MCF 10A (cell line): ENCODE data around the gene ARHGAP10. TPM values are rescaled to one million over a fixed set of nuclear protein-coding genes. Genes with fewer than 3 reads are reported as not detected.
A peak's percentile ranks its signal among the peaks of the same experiment; 100 is the strongest.

Experiments used
- BruUV-seq: library from RNA; stranded (reverse); fragments of 400-500 nt; replicated peaks from 2 replicates; lab custom pipeline; 2021; lab: Mats Ljungman, UMichigan
- CTCF ChIA-PET: fragments of 300-600 bp; sonication (Branson Sonifier 250); formaldehyde crosslinking; extraction: SDS; loops from one replicate; lab custom pipeline; 2021; ENCODE audit warnings: antibody characterized with exemption, inconsistent platforms; lab: Yijun Ruan, JAX
- POLR2A ChIA-PET: fragments of 300-600, 350-650 bp; sonication (Branson Sonifier 250); formaldehyde crosslinking; extraction: SDS; loops from one replicate; lab custom pipeline; 2020; ENCODE audit warnings: antibody characterized with exemption, inconsistent platforms; lab: Yijun Ruan, JAX
- DNase-seq: peaks from one replicate; pipeline ENCODE4 v3.0.0-alpha.2; 2018; ENCODE audit not compliant: unreplicated experiment
- H3K27ac Mint-ChIP-seq: one replicate; pipeline ENCODE4 v1.8.0; 2022; ENCODE audit warnings: mild to moderate bottlenecking, low read depth, mixed read lengths; ENCODE audit not compliant: unreplicated experiment
- H3K27me3 Mint-ChIP-seq: one replicate; pipeline ENCODE4 v1.8.0; 2022; ENCODE audit warnings: mixed read lengths; ENCODE audit not compliant: insufficient read depth, unreplicated experiment
- H3K36me3 Mint-ChIP-seq: one replicate; pipeline ENCODE4 v1.8.0; 2022; ENCODE audit warnings: mild to moderate bottlenecking, moderate library complexity, mixed read lengths; ENCODE audit not compliant: insufficient read depth, unreplicated experiment
- H3K4me1 Mint-ChIP-seq: one replicate; pipeline ENCODE4 v1.8.0; 2022; ENCODE audit warnings: mixed read lengths; ENCODE audit not compliant: insufficient read depth, unreplicated experiment
- H3K4me3 Mint-ChIP-seq: one replicate; pipeline ENCODE4 v1.8.0; 2022; ENCODE audit warnings: mild to moderate bottlenecking, moderate library complexity, mixed read lengths; ENCODE audit not compliant: unreplicated experiment
- H3K9me3 Mint-ChIP-seq: one replicate; pipeline ENCODE4 v1.8.0; 2022; ENCODE audit warnings: mixed read lengths; ENCODE audit not compliant: unreplicated experiment
- intact Hi-C: fragments of 100-400 bp; cut with micrococcal nuclease; formaldehyde crosslinking; loops from 2 replicates; pipeline ENCODE4 v1.14.1; 2022
- total RNA-seq: library from RNA; stranded (reverse); gene quantifications from 2 replicates; pipeline ENCODE4 v1.2.3, GENCODE V29; 2022
- TF ChIP-seq, protein P1 (sequence below): fragments of 200-600 bp; IDR thresholded peaks from one replicate; pipeline ENCODE4 v1.8.0; 2022; ENCODE audit warnings: antibody characterized with exemption, mild to moderate bottlenecking; ENCODE audit not compliant: unreplicated experiment

ARHGAP10 gene
- total RNA-seq, 1 experiment from 2014 or later = 22.4 TPM

DNA sequence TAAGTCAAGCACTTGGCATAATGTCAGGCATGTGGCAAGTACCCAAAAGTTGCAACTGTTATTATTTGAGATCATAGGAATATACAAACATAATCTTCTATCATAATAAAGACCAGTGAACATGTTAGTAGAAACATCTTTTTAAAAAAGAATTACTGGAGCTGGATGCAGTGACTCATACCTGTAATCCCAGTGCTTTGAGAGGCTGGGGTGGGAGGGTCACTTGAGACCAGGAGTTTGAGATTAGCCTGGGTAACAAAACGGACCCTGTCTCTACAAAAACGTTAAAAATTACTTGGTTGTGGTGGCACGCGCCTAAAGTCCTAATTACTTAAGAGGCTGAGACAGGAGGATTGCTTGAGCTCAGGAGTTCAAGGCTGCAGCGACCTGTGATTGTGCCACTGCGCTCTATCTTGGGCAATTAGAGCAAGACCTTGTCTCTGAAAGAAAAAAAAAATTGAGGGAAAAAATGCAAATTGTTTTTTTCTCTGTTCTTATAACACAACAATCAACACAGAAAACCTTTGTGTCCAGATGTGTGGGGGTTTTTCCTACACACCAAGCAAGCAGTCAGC lies 284.3 kb downstream of the ARHGAP10 start:
- DNase-seq = no peak
- CTCF ChIA-PET = interaction anchor here (0.8 to 0.9 kb wide), 2 partner anchors 44 to 143 kb away, joined by 3 read pairs; no protein-coding TSS in a partner anchor
- Mint-ChIP-seq H3K27ac (no peak overlapping the region), H3K36me3 (peaks cover 12% of the 10 kb centered on the region), H3K27me3 (no peaks in the 10 kb centered on the region), H3K9me3 (no peaks in the 10 kb centered on the region), H3K4me3 (no peak overlapping the region), H3K4me1 (peaks cover 10% of the 10 kb centered on the region)
- intact Hi-C loops = no loop called here
- no TSS peak for BruUV-seq
- TF ChIP-seq, protein P1, sequence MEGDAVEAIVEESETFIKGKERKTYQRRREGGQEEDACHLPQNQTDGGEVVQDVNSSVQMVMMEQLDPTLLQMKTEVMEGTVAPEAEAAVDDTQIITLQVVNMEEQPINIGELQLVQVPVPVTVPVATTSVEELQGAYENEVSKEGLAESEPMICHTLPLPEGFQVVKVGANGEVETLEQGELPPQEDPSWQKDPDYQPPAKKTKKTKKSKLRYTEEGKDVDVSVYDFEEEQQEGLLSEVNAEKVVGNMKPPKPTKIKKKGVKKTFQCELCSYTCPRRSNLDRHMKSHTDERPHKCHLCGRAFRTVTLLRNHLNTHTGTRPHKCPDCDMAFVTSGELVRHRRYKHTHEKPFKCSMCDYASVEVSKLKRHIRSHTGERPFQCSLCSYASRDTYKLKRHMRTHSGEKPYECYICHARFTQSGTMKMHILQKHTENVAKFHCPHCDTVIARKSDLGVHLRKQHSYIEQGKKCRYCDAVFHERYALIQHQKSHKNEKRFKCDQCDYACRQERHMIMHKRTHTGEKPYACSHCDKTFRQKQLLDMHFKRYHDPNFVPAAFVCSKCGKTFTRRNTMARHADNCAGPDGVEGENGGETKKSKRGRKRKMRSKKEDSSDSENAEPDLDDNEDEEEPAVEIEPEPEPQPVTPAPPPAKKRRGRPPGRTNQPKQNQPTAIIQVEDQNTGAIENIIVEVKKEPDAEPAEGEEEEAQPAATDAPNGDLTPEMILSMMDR = no peak
- POLR2A ChIA-PET = interaction anchor here (0.7 to 2.7 kb wide), 2 partner anchors 9 to 11 kb away, joined by 3 to 7 read pairs; no protein-coding TSS in a partner anchor

- peak; percentile 21 for DNase-seq
- H3K27ac Mint-ChIP-seq = no peak overlapping the region
- ChIA-PET POLR2A (interaction anchor here (2.7 kb wide), 1 partner anchor 11 kb away, joined by 7 read pairs; no protein-coding TSS in a partner anchor), CTCF (interaction anchor here (1.3 kb wide), 1 partner anchor 34 kb away, joined by 5 read pairs; no protein-coding TSS in a partner anchor)
- H3K4me1 Mint-ChIP-seq = peaks cover 10% of the 10 kb centered on the region
- intact Hi-C loops = no loop called here
- H3K9me3 Mint-ChIP-seq = no peaks in the 10 kb centered on the region
- BruUV-seq = no TSS peak
- peaks cover 5% of the 10 kb centered on the region for H3K36me3 Mint-ChIP-seq
- no peak overlapping the region for H3K4me3 Mint-ChIP-seq
- H3K27me3 Mint-ChIP-seq = no peaks in the 10 kb centered on the region
- TF ChIP-seq, protein P1 = no peak
These were observed 285.9 kb downstream of the ARHGAP10 start for GRCh38 chr4:148017801-148018200.

GRCh38 chr4:148021686-148022085 lies 289.8 kb downstream of the ARHGAP10 start:
- H3K4me3 Mint-ChIP-seq = no peak overlapping the region
- POLR2A ChIA-PET = no interaction called here
- TF ChIP-seq, protein P1 = no peak
- intact Hi-C loops = no loop called here
- H3K27ac Mint-ChIP-seq = no peak overlapping the region
- DNase-seq = no peak
- no peaks in the 10 kb centered on the region for H3K27me3 Mint-ChIP-seq
- no TSS peak for BruUV-seq
- peaks cover 5% of the 10 kb centered on the region for H3K36me3 Mint-ChIP-seq
- CTCF ChIA-PET = interaction anchor here (0.6 kb wide), 1 partner anchor 1765 kb away, joined by 3 read pairs; no protein-coding TSS in a partner anchor
- peaks cover 10% of the 10 kb centered on the region for H3K4me1 Mint-ChIP-seq
- H3K9me3 Mint-ChIP-seq = no peaks in the 10 kb centered on the region

DNA sequence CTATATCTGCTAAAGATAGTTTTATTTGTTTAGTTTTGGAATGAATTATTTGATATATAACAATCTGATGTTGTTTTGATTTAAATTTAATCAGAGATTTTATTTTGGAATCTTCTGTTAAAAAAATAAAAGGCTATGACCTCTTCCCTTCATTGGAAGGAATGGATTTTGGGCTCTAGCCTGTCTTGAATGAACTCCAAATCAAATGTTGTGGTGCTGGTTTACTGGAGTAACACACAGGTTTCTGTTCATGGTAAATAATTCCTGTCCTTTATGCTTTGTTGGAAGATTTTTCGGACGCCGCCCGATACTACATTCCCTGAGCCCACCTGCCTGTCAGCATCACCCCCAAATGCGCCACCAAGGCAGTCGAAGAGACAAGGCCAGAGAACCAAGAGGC lies 291.1 kb downstream of the ARHGAP10 start:
- peaks cover 4% of the 10 kb centered on the region for H3K4me1 Mint-ChIP-seq
- no TSS peak for BruUV-seq
- no peak for DNase-seq
- ChIA-PET POLR2A (no interaction called here), CTCF (no interaction called here)
- no peak overlapping the region for H3K4me3 Mint-ChIP-seq
- H3K36me3 Mint-ChIP-seq = peaks cover 17% of the 10 kb centered on the region
- no peaks in the 10 kb centered on the region for H3K9me3 Mint-ChIP-seq
- H3K27me3 Mint-ChIP-seq = no peaks in the 10 kb centered on the region
- intact Hi-C loops = no loop called here
- TF ChIP-seq, protein P1 = no peak
- no peak overlapping the region for H3K27ac Mint-ChIP-seq
